Keratinocyte (primary cell): ENCODE data around the gene GPR158.

ENCODE experiments used
- CTCF ChIP-seq, 3 experiments: IDR thresholded peaks in 1 of 3; conservative IDR thresholded peaks in 1 of 3; optimal IDR thresholded peaks in 1 of 3; 2 replicates in 2 of 3; 3 replicates in 1 of 3; pipeline versions ENCODE3 to v1.5.1; 2011; ENCODE audit warnings: low read length in 3 of 3, mild to moderate bottlenecking in 3 of 3, moderate library complexity in 2 of 3, control low read depth in 1 of 3, inconsistent platforms in 1 of 3; ENCODE audit not compliant: insufficient read depth in 2 of 3; ENCODE audit errors: extremely low read depth in 1 of 3
- EZH2 ChIP-seq: IDR thresholded peaks from one replicate; pipeline ENCODE4 v1.6.1; 2012; ENCODE audit warnings: inconsistent platforms, mild to moderate bottlenecking, low read length, moderate library complexity

GRCh38 chr10:25504306-25504705 is 329.5 kb downstream of the GPR158 start:
- TF ChIP-seq CTCF (optimal IDR thresholded peaks at IDR 0.05 in 1 of 3, IDR thresholded peaks at IDR 0.05 in 1 of 3, conservative IDR thresholded peaks at IDR 0.05 in 1 of 3; ENCODE audit: extremely low read depth in 1 of 3, insufficient read depth in 2 of 3, low read length in 3 of 3) (no peak), EZH2 (no peak)
